COLO668 (cell line): ENCODE measurements around the gene FAM156B.
"Not testable (repeated sequence)": the region's sequence is repeated elsewhere in the genome, so short reads cannot be mapped to it uniquely, and the experiment has no call there.

ENCODE experiments used
- DNase-seq: peaks from one replicate; lab custom pipeline; 2025; ENCODE audit not compliant: unreplicated experiment; lab: John Stamatoyannopoulos, UW

The FAM156B gene, protein sequence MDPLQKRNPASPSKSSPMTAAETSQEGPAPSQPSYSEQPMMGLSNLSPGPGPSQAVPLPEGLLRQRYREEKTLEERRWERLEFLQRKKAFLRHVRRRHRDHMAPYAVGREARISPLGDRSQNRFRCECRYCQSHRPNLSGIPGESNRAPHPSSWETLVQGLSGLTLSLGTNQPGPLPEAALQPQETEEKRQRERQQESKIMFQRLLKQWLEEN

DNA sequence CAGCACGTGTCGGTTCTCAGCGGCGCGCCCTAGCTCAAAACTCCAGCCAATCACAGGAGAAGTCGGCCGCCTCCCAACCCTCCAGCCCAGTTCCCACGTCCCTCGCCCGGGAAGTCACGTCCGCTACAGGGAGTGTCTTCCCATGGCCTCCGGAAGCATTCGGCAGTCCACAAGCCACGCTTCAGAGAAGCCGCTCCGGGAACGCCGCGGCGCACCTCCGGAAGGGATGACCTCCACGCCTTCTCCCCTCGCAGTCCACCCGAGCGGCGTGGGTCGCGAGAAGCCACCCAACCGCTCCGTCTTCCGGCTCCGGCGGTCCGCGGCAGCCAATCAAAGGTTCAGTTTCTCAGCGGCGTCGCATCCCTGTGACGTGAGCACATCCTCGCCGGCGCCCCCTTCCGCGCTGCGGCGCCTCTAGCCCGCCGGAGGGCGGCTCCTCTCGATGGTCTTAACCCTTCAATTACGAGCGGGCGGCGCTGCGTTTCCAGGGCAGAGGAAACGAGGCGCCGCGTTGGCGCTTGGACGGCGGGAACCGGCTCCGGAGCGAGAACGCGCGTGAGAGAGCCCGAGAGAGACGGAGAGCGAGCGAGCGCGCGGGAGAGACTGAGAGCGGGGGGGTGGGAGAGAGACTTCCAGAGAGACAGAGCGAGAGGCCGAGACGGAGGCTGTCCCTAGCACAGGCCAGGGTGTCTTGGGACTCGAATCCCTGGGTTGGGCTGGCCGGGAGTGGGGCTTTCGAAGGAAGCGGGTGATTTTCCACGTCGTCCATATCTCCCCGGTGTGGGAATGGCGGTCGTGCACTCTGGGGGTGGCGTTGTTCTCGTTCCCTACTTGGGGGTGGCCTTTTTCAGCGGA, at the start of gene FAM156B:
FAM156B (plus strand) TSS at position 476 of the 855 bp plus-strand sequence. CDS start 9,896 bp downstream, outside the sequence.
- DNase-seq = not testable (repeated sequence)

GRCh38 chrX:52852110-52852860, 44.8 kb upstream of the FAM156B start:
- DNase-seq = no peak

DNA sequence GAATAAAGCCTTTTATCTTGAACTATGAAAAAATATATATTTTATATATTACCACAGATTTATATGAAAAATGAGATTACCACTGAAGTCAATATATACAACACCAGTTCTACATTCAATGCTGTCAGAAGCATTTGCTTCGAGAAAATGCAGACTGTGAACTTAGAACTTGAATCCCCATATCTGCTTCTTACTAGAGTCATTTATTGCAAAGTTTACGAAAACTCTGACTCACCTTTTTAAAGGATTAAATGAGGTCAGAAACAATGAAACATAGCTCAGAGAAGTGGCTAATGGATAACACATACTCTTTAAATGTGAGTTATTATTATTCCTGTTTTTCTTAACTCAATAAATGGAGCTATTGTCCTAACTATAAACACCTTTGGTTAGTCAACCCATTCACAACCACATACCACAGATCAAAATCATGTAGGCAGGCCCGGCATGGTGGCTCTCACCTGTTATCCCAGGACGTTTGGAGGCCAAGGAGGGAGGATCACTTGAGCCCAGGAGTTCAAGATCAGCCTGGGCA, 40.1 kb upstream of the FAM156B start:
- not testable (repeated sequence) for DNase-seq

DNA sequence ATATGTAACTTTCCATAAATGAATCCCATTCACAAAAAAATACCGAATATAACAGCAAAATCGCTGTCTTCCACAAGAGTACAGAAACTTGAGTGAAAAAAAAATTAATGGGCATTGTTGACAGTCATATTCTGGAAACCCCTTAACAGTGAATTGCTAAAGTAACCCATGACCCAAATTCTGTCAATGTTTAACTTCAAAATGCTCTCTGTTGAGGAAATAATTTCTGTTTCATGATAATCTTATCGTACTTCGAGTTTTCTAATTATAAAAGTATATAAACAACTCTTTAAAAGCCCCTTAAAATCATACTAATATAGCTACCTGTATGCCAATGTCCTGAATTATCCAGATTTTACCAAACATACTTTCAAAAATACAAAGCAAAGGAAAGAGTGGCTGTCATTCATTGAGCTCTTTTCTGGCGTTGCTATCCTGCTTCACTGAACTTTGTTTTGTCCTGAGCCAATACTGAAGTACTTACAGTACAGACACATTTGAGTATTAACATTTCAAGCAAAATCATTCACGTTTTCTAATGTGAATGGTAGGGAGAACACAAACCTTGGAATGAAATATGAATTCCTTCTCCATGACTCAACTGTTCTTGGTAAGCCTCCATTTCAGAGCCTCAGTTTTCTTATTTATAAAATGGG, 31.7 kb upstream of the FAM156B start:
- DNase-seq = no peak

- no peak for DNase-seq
Observed at GRCh38 chrX:52867610-52868348, 29.4 kb upstream of the FAM156B start, which contains the start of gene XAGE3. Gene XAGE3 (minus strand): TSS chrX:52868083. CDS start chrX:52867133, 950 bp downstream.

DNA sequence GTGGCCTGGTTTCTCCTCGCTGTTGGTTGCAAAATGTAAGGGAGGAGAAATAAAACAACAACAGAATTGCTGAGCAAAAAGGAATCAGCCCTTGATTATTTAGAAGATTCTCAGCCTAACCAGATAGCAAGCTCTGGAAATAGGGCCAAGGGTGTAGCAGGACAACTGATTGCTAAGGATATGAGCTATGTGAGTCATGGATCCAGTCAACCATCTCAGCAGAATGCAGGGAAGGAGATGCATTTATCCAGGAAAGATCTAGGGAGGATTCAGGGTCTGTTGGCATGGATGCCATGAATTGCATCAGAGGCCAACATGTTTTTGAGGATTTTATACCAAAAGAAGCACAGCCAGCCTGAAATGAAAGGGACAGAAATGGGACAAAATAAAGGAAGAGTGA, 27.1 kb upstream of the FAM156B start:
- DNase-seq = no peak

DNA sequence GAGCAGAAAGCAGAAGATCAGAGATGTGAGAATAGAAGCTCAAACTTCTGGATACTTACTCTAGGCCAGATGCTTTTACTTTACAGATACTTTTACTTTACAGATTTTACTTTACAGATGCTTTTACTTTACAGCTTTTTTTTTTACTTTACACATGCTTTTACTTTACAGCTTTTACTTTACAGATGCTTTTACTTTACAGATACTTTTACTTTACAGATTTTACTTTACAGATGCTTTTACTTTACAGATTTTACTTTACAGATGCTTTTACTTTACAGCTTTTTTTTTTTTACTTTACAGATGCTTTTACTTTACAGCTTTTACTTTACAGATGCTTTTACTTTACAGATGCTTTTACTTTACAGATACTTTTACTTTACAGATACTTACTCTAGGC, 23.3 kb upstream of the FAM156B start:
- not testable (repeated sequence) for DNase-seq

GRCh38 chrX:52874661-52875060, 22.5 kb upstream of the FAM156B start:
- DNase-seq = no peak

- not testable (repeated sequence) for DNase-seq
Observed at GRCh38 chrX:52875436-52875835, 21.7 kb upstream of the FAM156B start.

DNA sequence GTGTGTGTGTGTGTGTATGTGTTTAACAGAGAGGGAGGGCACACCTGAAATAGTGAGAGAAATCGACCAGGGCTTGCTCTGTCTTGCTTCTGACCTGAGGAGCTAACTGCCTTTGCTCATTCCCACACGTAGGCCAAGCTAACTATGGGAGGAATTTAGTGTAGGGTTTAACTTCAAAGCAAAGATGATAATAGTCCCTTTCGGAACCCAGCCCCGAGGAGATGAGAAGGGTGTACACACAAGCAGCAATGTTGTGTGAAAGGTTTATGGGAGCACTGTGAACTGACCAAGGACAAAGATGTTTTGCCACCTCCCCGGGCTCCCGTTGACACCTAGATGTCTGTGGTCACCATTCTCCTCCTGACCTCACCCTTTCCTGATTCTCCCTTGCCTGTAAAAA, 20.7 kb upstream of the FAM156B start:
- not testable (repeated sequence) for DNase-seq

DNA sequence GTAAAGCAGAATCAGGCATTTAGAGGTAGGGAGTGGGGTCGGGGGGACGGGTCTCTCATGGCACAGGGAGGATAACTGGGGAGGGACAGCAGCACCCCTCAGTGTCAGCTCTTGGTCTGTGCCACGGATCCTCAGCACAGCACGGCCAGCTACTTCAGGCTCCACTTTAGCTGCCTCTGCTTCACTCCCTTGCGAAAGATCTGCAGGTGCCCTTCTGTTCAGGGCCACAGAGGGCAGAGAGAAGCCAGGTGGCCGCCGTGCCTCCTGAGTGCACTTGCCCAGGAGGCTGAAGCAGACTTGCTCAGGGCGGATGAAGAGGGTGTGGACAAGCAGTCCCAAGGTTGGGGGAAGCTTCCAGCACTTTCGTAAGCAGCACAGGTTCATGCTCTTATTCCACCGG, 9.7 kb upstream of the FAM156B start:
- DNase-seq = not testable (repeated sequence)

DNA sequence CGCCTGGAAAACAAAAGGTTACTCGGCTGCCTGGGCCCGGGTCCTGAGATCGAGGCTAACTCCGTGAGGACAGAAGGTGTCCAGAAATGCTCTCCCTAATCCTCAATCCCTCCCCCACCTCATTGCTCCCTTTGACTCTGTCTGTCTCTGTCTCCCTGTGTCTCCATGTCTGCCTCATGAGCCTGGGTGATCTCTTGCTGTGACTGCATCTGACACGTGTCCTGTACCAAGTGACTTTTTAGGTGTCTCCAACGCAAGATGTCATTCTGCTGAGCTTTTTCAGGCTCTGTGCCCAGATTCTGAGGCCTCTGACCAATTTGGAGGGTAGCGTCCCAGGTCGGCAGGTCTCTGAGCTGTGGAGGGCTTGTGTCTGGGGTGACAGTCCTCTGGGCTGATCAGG, 9.0 kb upstream of the FAM156B start:
- DNase-seq = not testable (repeated sequence)

DNA sequence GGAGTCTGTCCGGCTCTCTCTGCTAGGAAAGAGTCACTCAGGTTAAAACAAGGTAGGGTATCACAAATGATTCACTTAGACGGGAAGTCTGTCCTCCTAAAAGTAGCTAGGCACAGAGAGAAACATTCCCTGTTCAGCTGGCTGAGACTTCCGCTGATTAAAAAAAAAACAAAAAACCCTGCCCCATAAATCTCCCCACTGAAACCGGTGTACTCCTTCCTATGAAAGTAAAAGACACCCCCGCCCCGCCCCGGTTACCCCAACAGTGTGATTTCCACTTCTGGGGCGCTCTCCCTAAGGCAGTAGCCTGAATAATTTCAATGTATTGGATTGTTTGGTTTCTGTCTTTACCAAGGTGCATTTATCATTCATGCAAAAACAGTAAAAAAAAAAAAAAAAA, 692 bp upstream of the FAM156B start:
- DNase-seq = not testable (repeated sequence)

GRCh38 chrX:52905531-52905930, 8.4 kb downstream of the FAM156B start:
- not testable (repeated sequence) for DNase-seq

GRCh38 chrX:52906072-52906471, 8.9 kb downstream of the FAM156B start:
- DNase-seq = not testable (repeated sequence)

GRCh38 chrX:52907137-52907536, 10.0 kb downstream of the FAM156B start:
- DNase-seq = not testable (repeated sequence)

DNA sequence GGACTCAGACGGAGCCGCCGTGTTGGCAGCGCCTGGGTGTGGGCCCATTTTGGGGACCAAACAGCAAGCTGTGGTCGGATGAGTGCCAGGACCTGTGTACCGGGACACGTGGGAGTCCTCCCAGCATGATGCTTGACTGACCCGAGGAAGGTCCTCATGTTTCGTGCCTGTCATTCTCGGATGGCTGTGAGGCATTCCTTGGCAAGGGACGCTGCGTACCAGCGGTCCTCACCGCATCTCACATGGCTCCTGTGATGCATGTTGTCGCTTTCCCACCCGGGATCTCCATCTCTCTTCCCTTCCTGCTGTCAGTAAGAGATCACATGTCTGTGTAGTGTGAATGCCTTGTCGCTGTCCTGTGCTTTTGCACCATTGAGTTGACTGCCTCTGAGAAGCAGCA, 10.8 kb downstream of the FAM156B start:
- DNase-seq = not testable (repeated sequence)

GRCh38 chrX:52909313-52909969, 12.3 kb downstream of the FAM156B start:
- not testable (repeated sequence) for DNase-seq

- not testable (repeated sequence) for DNase-seq
Observed at GRCh38 chrX:52913681-52914080, 16.6 kb downstream of the FAM156B start.
